H1 (cell line): ENCODE data around the gene SPDYE4. TPM values are rescaled to one million over a fixed set of nuclear protein-coding genes. Genes with fewer than 3 reads are reported as not detected.

Source experiments
- CTCF ChIA-PET: fragments of 300-600 bp; sonication (Branson Sonifier 250); formaldehyde crosslinking; loops from one replicate; lab custom pipeline; 2021; ENCODE audit not compliant: partially characterized antibody; lab: Charles Lee
- POLR2A ChIA-PET: fragments of 300-600 bp; sonication (Branson Sonifier 250); formaldehyde crosslinking; loops from one replicate; lab custom pipeline; 2021; ENCODE audit warnings: inconsistent platforms; ENCODE audit not compliant: partially characterized antibody; lab: Charles Lee
- DNase-seq, 2 experiments: peaks; one replicate each; pipeline versions ENCODE4 v3.0.0 to v3.0.0-alpha.2; 2010 to 2022; ENCODE audit warnings: low spot score in 2 of 2, low read depth in 1 of 2, mixed read lengths in 1 of 2
- FAIRE-seq: peaks from 2 replicates; lab custom pipeline; 2011; peaks lifted over from hg19 to GRCh38; lab: Jason Lieb, UNC
- H2AFZ ChIP-seq: 2 replicates; pipeline ENCODE4 v1.8.1; 2012; ENCODE audit warnings: low read length, inconsistent platforms
- H2AK5ac ChIP-seq: 2 replicates; pipeline ENCODE4 v1.6.1; 2013; ENCODE audit warnings: low read depth, low read length
- H2BK120ac ChIP-seq: replicated peaks from 2 replicates; pipeline ENCODE3; 2013; ENCODE audit warnings: low read depth, low read length, inconsistent platforms
- H2BK12ac ChIP-seq: 2 replicates; pipeline ENCODE4 v1.6.1; 2013; ENCODE audit warnings: low read depth, low read length
- H2BK15ac ChIP-seq: 2 replicates; pipeline ENCODE4 v1.6.1; 2013; ENCODE audit warnings: low read length
- H2BK20ac ChIP-seq: 2 replicates; pipeline ENCODE4 v1.6.1; 2013; ENCODE audit warnings: low read length
- H2BK5ac ChIP-seq: 2 replicates; pipeline ENCODE4 v1.6.1; 2013; ENCODE audit warnings: low read depth, low read length
- H3K14ac ChIP-seq: 2 replicates; pipeline ENCODE4 v1.6.1; 2013; ENCODE audit warnings: inconsistent platforms; ENCODE audit not compliant: insufficient read length
- H3K18ac ChIP-seq: 2 replicates; pipeline ENCODE4 v1.6.1; 2013; ENCODE audit warnings: low read length; ENCODE audit errors: extremely low read depth
- H3K23ac ChIP-seq: 2 replicates; pipeline ENCODE4 v1.6.1; 2013; ENCODE audit warnings: inconsistent platforms; ENCODE audit not compliant: insufficient read length
- H3K23me2 ChIP-seq: 2 replicates; pipeline ENCODE4 v1.6.1; 2013; ENCODE audit warnings: low read depth, low read length
- H3K27ac ChIP-seq: 2 replicates; pipeline ENCODE4 v1.6.1; 2011; ENCODE audit warnings: low read depth, low read length, inconsistent platforms
- H3K27me3 ChIP-seq, 4 experiments: replicated peaks in 1 of 4; 1 replicate in 1 of 4; 2 replicates in 3 of 4; pipeline versions ENCODE4 v1.6.1 to v1.8.1; 2011 to 2013; ENCODE audit warnings: low read length in 3 of 4, mild to moderate bottlenecking in 3 of 4, inconsistent platforms in 2 of 4, mixed read lengths in 2 of 4, moderate library complexity in 1 of 4; ENCODE audit not compliant: control insufficient read depth in 3 of 4, insufficient read depth in 3 of 4; ENCODE audit errors: extremely low read depth in 1 of 4
- H3K36me3 ChIP-seq, 4 experiments: 2 replicates each; pipeline versions ENCODE4 v1.6.1 to v1.8.1; 2011 to 2013; ENCODE audit warnings: mild to moderate bottlenecking in 4 of 4, low read length in 3 of 4, moderate library complexity in 2 of 4, control low read depth in 1 of 4, inconsistent platforms in 1 of 4; ENCODE audit not compliant: insufficient read depth in 4 of 4, control insufficient read depth in 2 of 4
- H3K4ac ChIP-seq: replicated peaks from 2 replicates; pipeline ENCODE3; 2013; ENCODE audit warnings: low read length, low read depth, mixed read lengths, inconsistent platforms; ENCODE audit not compliant: insufficient read length
- H3K4me1 ChIP-seq, 4 experiments: replicated peaks in 1 of 4; 1 replicate in 1 of 4; 2 replicates in 3 of 4; pipeline versions ENCODE4 v1.6.1 to v1.8.1; 2011 to 2013; ENCODE audit warnings: low read length in 3 of 4, inconsistent platforms in 2 of 4, mixed read lengths in 1 of 4; ENCODE audit not compliant: insufficient read depth in 4 of 4, control insufficient read depth in 3 of 4
- H3K4me2 ChIP-seq, 2 experiments: 2 replicates each; pipeline versions ENCODE4 v1.6.1 to v1.8.1; 2011 to 2013; ENCODE audit warnings: low read depth in 2 of 2, low read length in 2 of 2, control low read depth in 1 of 2, inconsistent platforms in 1 of 2, mild to moderate bottlenecking in 1 of 2; ENCODE audit not compliant: insufficient read depth in 1 of 2
- H3K4me3 ChIP-seq, 4 experiments: fragments of 200-600, 300-600 bp in 1 of 4; sonication (generic), shearing (Covaris generic), sonication (Bioruptor Twin) in 1 of 4; 2 replicates each; pipeline versions ENCODE4 v1.5.1 to v1.8.1; 2011 to 2016; ENCODE audit warnings: low read length in 4 of 4, low read depth in 3 of 4, control low read depth in 2 of 4, inconsistent platforms in 2 of 4, mild to moderate bottlenecking in 2 of 4, mixed read lengths in 1 of 4, moderate library complexity in 1 of 4; ENCODE audit not compliant: insufficient read depth in 2 of 4; ENCODE audit errors: extremely low read depth in 1 of 4
- H3K56ac ChIP-seq: replicated peaks from 2 replicates; pipeline ENCODE3; 2013; ENCODE audit warnings: low read depth, mild to moderate bottlenecking, mixed read lengths, low read length, inconsistent platforms; ENCODE audit not compliant: insufficient read length
- H3K79me1 ChIP-seq: 2 replicates; pipeline ENCODE4 v1.6.1; 2013; ENCODE audit warnings: low read depth, low read length, control low read depth
- H3K79me2 ChIP-seq, 2 experiments: 2 replicates each; pipeline versions ENCODE4 v1.6.1 to v1.8.1; 2012 to 2013; ENCODE audit warnings: low read length in 2 of 2, mild to moderate bottlenecking in 2 of 2, inconsistent platforms in 1 of 2; ENCODE audit not compliant: insufficient read depth in 2 of 2, control insufficient read depth in 1 of 2
- H3K9ac ChIP-seq, 4 experiments: replicated peaks in 1 of 4; 1 replicate in 1 of 4; 2 replicates in 3 of 4; pipeline versions ENCODE4 v1.6.1 to v1.8.1; 2011 to 2013; ENCODE audit warnings: low read depth in 3 of 4, low read length in 3 of 4, control low read depth in 2 of 4, mild to moderate bottlenecking in 2 of 4, moderate library complexity in 2 of 4, inconsistent platforms in 1 of 4; ENCODE audit errors: extremely low read depth in 1 of 4
- H3K9me3 ChIP-seq, 2 experiments: 2 replicates each; pipeline versions ENCODE4 v1.6.1 to v1.8.1; 2012 to 2013; ENCODE audit warnings: mild to moderate bottlenecking in 2 of 2, moderate library complexity in 2 of 2, control low read depth in 1 of 2, inconsistent platforms in 1 of 2, low read depth in 1 of 2, low read length in 1 of 2, mixed read lengths in 1 of 2; ENCODE audit not compliant: insufficient read depth in 2 of 2
- H4K20me1 ChIP-seq, 2 experiments: replicated peaks in 1 of 2; 2 replicates each; pipeline versions ENCODE3 to v1.8.1; 2011 to 2013; ENCODE audit warnings: inconsistent platforms in 2 of 2, low read length in 2 of 2, mild to moderate bottlenecking in 1 of 2; ENCODE audit not compliant: insufficient read depth in 2 of 2, control insufficient read depth in 1 of 2
- H4K5ac ChIP-seq: 2 replicates; pipeline ENCODE4 v1.6.1; 2013; ENCODE audit warnings: low read length, low read depth, mixed read lengths, inconsistent platforms; ENCODE audit not compliant: insufficient read length
- H4K8ac ChIP-seq: 2 replicates; pipeline ENCODE4 v1.8.0; 2013; ENCODE audit warnings: mild to moderate bottlenecking, moderate library complexity, low read length, inconsistent platforms; ENCODE audit not compliant: insufficient read depth; ENCODE audit errors: extremely low read depth
- H4K91ac ChIP-seq: replicated peaks from 2 replicates; pipeline ENCODE3; 2013; ENCODE audit warnings: low read length, mixed read lengths, inconsistent platforms; ENCODE audit not compliant: insufficient read length
- ASH2L ChIP-seq: fragments of 200-600, 300-600 bp; sonication (generic); IDR thresholded peaks from one replicate; pipeline ENCODE4 v1.7.1; 2017; ENCODE audit warnings: low read length
- ATF3 ChIP-seq: IDR thresholded peaks from 2 replicates; pipeline ENCODE4 v1.6.1; 2011; ENCODE audit warnings: low read depth, mild to moderate bottlenecking, low read length; ENCODE audit not compliant: insufficient read depth
- CEBPB ChIP-seq: IDR thresholded peaks from 2 replicates; pipeline ENCODE4 v1.6.1; 2012; ENCODE audit warnings: low read depth, low read length
- EGR1 ChIP-seq: IDR thresholded peaks from 2 replicates; pipeline ENCODE4 v1.6.1; 2011; ENCODE audit warnings: low read depth, low read length, borderline replicate concordance
- EP300 ChIP-seq, 2 experiments: IDR thresholded peaks; 1 replicate in 1 of 2; 2 replicates in 1 of 2; pipeline ENCODE4 v1.6.1; 2011 to 2012; ENCODE audit warnings: low read depth in 2 of 2, low read length in 2 of 2, mild to moderate bottlenecking in 2 of 2, borderline replicate concordance in 1 of 2, inconsistent platforms in 1 of 2, moderate library complexity in 1 of 2
- KDM1A ChIP-seq: fragments of 200-600, 300-600 bp; sonication (generic); IDR thresholded peaks from 2 replicates; pipeline ENCODE4 v1.7.1; 2016; ENCODE audit warnings: mild to moderate bottlenecking, low read length, borderline replicate concordance
- NANOG ChIP-seq: IDR thresholded peaks from 2 replicates; pipeline ENCODE4 v1.6.1; 2011; ENCODE audit warnings: low read length, low read depth, mild to moderate bottlenecking, inconsistent platforms; ENCODE audit not compliant: insufficient read depth, poor library complexity, severe bottlenecking
- SIRT6 ChIP-seq: IDR thresholded peaks from one replicate; pipeline ENCODE4 v1.7.1; 2012; ENCODE audit warnings: low read length, inconsistent platforms
- SP4 ChIP-seq: IDR thresholded peaks from 2 replicates; pipeline ENCODE4 v1.6.1; 2012; ENCODE audit warnings: low read length, inconsistent platforms
- SUZ12 ChIP-seq: fragments of 200-600 bp; sonication (generic); IDR thresholded peaks from 2 replicates; pipeline ENCODE4 v1.6.1; 2012; ENCODE audit warnings: mild to moderate bottlenecking, inconsistent platforms, low read length, moderate library complexity, mixed read lengths
- TCF12 ChIP-seq: IDR thresholded peaks from 2 replicates; pipeline ENCODE4 v1.6.1; 2011; ENCODE audit warnings: low read depth, mild to moderate bottlenecking, low read length
- YY1 ChIP-seq: IDR thresholded peaks from 2 replicates; pipeline ENCODE4 v1.6.1; 2011; ENCODE audit warnings: low read depth, mild to moderate bottlenecking, low read length
- WGBS, 2 experiments: shearing (Covaris generic) in 1 of 2; methylation state at CpG; one replicate each; pipeline versions ENCODE4 v1.1.6 to v1.1.7; 2013 to 2015; ENCODE audit warnings: low lambda C conversion rate in 2 of 2, mixed read lengths in 2 of 2, inconsistent platforms in 1 of 2, low coverage in 1 of 2, missing lambda C conversion rate in 1 of 2; ENCODE audit not compliant: insufficient replicate concordance in 2 of 2, insufficient coverage in 1 of 2, insufficient read length in 1 of 2; ENCODE audit errors: extremely low coverage in 1 of 2, missing lambda C conversion rate in 1 of 2; 5-methylcytosine and 5-hydroxymethylcytosine counted together
- polyA plus RNA-seq, 7 experiments: library from polyadenylated mRNA; depleted of rRNA in 3 of 7; stranded (reverse) in 5 of 7; unstranded in 2 of 7; fragments of >200 nt in 5 of 7; fragments of 200-250 nt in 2 of 7; gene quantifications; 1 replicate in 5 of 7; 2 replicates in 1 of 7; 4 replicates in 1 of 7; pipeline versions ENCODE4 v1.2.1 to v1.2.3, GENCODE V29; 2011 to 2013; ENCODE audit warnings: missing spikeins in 2 of 7, mixed read lengths in 2 of 7
- total RNA-seq: library from RNA; stranded (reverse); fragmentation: NEBNext Ultra II Directional; extraction: Animal tissue kit (Norgen Biotek cat#: 25700); gene quantifications from 2 replicates; pipeline ENCODE4 v1.2.1, GENCODE V29; 2021

The SPDYE4 gene
- total and polyA plus RNA-seq, 2 of the 8 experiments (the other 6 are each of a cell fraction or from before 2014, with no cell fraction given) = not detected

- no peak for FAIRE-seq
- CTCF ChIA-PET = no interaction called here
- TF ChIP-seq NANOG = no peak
- TF ChIP-seq SP4 = no peak
- no peak for TF ChIP-seq TCF12
- TF ChIP-seq CEBPB = no peak
- TF ChIP-seq KDM1A = no peak
- no peak for TF ChIP-seq SUZ12
- no peak for TF ChIP-seq SIRT6
- TF ChIP-seq ATF3 = no peak
- TF ChIP-seq EP300 (IDR thresholded peaks at IDR 0.05; ENCODE audit: borderline replicate concordance in 1 of 2, low read depth in 2 of 2, low read length in 2 of 2) = no peak
- TF ChIP-seq EGR1 = no peak
- TF ChIP-seq ASH2L = no peak
- TF ChIP-seq YY1 = no peak
These were observed 38.8 kb downstream of the SPDYE4 start for GRCh38 chr17:8719291-8720246.

More at GRCh38 chr17:8719291-8720246, 38.8 kb downstream of the SPDYE4 start:
- no peaks in the 10 kb centered on the region for H3K4me1 ChIP-seq
- WGBS, 2 experiments = 79% methylated on average over 5 of the region's 5 CpGs; no CpG with 5 or more reads in 1 of the 2 experiments
- no peaks in the 10 kb centered on the region for H3K23me2 ChIP-seq
- no peak overlapping the region for H2BK20ac ChIP-seq
- H2BK15ac ChIP-seq = no peak overlapping the region
- no peak overlapping the region for H2BK120ac ChIP-seq
- H3K18ac ChIP-seq = no peak overlapping the region
- no peaks in the 10 kb centered on the region for H3K79me1 ChIP-seq
- DNase-seq = no peak
- no peaks in the 10 kb centered on the region; a peak in 1 of 4 replicates for H3K9me3 ChIP-seq
- H4K91ac ChIP-seq = no peak overlapping the region
- no peak overlapping the region for H3K14ac ChIP-seq
- no peaks in the 10 kb centered on the region for H4K20me1 ChIP-seq
- H4K8ac ChIP-seq = no peak overlapping the region
- no peak overlapping the region for H3K4ac ChIP-seq
- H3K4me2 ChIP-seq = no peak overlapping the region
- H3K4me3 ChIP-seq = no peak overlapping the region
- no peak overlapping the region for H3K23ac ChIP-seq
- H2AFZ ChIP-seq = no peak overlapping the region
- no peaks in the 10 kb centered on the region for H3K79me2 ChIP-seq
- no peak overlapping the region for H3K9ac ChIP-seq
- H2BK12ac ChIP-seq = no peak overlapping the region
- H3K36me3 ChIP-seq = no peaks in the 10 kb centered on the region
- H4K5ac ChIP-seq = no peak overlapping the region
- no peak overlapping the region for H2BK5ac ChIP-seq
- POLR2A ChIA-PET = no interaction called here
- no peak overlapping the region for H3K56ac ChIP-seq
- no peak overlapping the region for H2AK5ac ChIP-seq
- no peak overlapping the region for H3K27ac ChIP-seq
- no peaks in the 10 kb centered on the region for H3K27me3 ChIP-seq
